ENCODE data around the gene GAL3ST1. TPM values are rescaled to one million over a fixed set of nuclear protein-coding genes. Genes with fewer than 3 reads are reported as not detected.
"Not testable (repeated sequence)": the region's sequence is repeated elsewhere in the genome, so short reads cannot be mapped to it uniquely, and the experiment has no call there.

Gene GAL3ST1
- total RNA-seq, 5 donors from 2014 or later (not counting 1 experiment from before 2014, with no cell fraction given) = 1.1 to 1.5 (median 1.5) TPM; not detected in 2

DNA sequence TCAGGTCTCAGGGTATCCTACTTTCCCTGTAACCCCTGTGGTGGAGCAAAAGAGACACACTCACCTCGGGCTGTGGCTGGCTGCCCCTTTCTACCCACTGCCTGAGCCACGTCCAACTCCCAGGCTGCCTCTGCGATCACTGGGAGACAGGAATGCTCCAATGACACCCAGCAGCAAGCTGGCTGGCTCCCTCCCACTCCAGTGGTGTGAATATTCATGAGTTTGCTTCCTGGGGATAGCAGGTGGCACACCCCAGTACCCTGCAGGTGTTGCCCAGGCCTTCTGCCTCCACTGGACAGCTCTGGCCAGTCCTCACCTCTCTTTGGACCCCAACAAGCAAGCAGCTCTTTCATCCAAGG lies 9.7 kb downstream of the GAL3ST1 start:
- ChIA-PET CTCF (no interaction called here), POLR2A (no interaction called here)
- DNase-seq (no peak), ATAC-seq (replicated peaks in 1 of 4) (no peak)
- Histone ChIP-seq H3K36me3 (ENCODE audit: control insufficient read depth in 2 of 2, extremely low read depth in 1 of 2, insufficient read depth in 1 of 2, low read length in 1 of 2) (no peaks in the 10 kb centered on the region), H3K4me1 (ENCODE audit: control insufficient read depth in 1 of 2, extremely low read depth in 1 of 2, insufficient read depth in 2 of 2, low read length in 2 of 2) (no peaks in the 10 kb centered on the region), H3K27me3 (replicated peaks in 1 of 2; ENCODE audit: control insufficient read depth in 2 of 2, extremely low read depth in 1 of 2, insufficient read depth in 2 of 2, low read length in 1 of 2) (peaks cover 0 to 46% of the 10 kb centered on the region in 2 experiments), H3K4me3 (ENCODE audit: control insufficient read depth in 1 of 2, extremely low read depth in 1 of 2, low read length in 1 of 2) (no peak overlapping the region), H3K27ac (ENCODE audit: low read length) (no peak overlapping the region), H3K9me3 (no peaks in the 10 kb centered on the region)
- WGBS (ENCODE audit: insufficient coverage) = 80% methylated on average over 1 of the region's 3 CpGs
- H3K4me3 Mint-ChIP-seq = no peak overlapping the region
- H3K9me3 Mint-ChIP-seq = no peaks in the 10 kb centered on the region
- peaks cover 4% of the 10 kb centered on the region for H3K36me3 Mint-ChIP-seq
- H3K4me1 Mint-ChIP-seq = no peaks in the 10 kb centered on the region
- peaks cover 6 to 11% of the 10 kb centered on the region in 2 donors for H3K27me3 Mint-ChIP-seq
- H3K27ac Mint-ChIP-seq = no peak overlapping the region

DNA sequence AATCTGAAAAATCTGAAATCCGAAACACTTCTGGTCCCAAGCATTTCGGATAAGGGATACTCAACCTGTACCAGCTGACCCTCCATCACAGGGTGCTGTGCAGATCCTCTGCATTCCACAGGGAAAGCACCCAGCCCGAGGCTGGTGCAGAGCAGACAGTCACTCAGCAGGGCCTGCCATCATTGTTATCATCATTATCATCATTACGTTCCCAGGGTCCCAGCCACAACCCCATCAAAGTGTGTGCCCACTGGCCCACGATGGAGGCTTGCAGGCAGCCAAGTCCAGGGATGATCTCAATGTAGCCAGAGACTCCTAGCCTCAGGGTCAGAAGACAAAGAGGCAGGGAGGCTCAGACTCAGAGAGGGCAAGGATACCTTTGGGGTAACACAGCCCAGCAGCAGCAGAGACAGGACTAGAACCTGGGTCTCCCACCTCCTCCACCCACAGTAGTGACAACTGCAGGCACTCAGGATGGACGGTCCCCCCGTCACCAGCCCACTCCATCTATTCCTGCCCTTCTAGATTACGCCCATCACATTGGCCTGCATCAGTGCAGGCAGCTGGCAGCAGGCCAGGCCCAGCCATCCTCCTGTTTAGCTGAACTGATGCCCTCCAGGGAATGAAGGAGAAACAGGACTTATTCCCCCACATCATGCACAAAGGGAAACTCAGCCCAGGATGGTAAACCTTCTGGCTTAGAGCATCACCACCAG lies 10.3 kb downstream of the GAL3ST1 start:
- DNase-seq (no peak), ATAC-seq (replicated peaks in 1 of 4) (no peak)
- Mint-ChIP-seq H3K4me3 (no peak overlapping the region), H3K36me3 (peaks cover 4% of the 10 kb centered on the region), H3K27ac (no peak overlapping the region), H3K27me3 (peaks cover 3 to 12% of the 10 kb centered on the region in 2 donors), H3K9me3 (no peaks in the 10 kb centered on the region), H3K4me1 (no peaks in the 10 kb centered on the region)
- Histone ChIP-seq H3K27me3 (replicated peaks in 1 of 2; ENCODE audit: control insufficient read depth in 2 of 2, extremely low read depth in 1 of 2, insufficient read depth in 2 of 2, low read length in 1 of 2) (peaks cover 0 to 42% of the 10 kb centered on the region in 2 experiments), H3K4me3 (ENCODE audit: control insufficient read depth in 1 of 2, extremely low read depth in 1 of 2, low read length in 1 of 2) (no peak overlapping the region), H3K27ac (ENCODE audit: low read length) (no peak overlapping the region), H3K36me3 (ENCODE audit: control insufficient read depth in 2 of 2, extremely low read depth in 1 of 2, insufficient read depth in 1 of 2, low read length in 1 of 2) (no peaks in the 10 kb centered on the region), H3K9me3 (no peaks in the 10 kb centered on the region), H3K4me1 (ENCODE audit: control insufficient read depth in 1 of 2, extremely low read depth in 1 of 2, insufficient read depth in 2 of 2, low read length in 2 of 2) (no peaks in the 10 kb centered on the region)
- CTCF ChIA-PET = no interaction called here
- POLR2A ChIA-PET = no interaction called here
- WGBS (ENCODE audit: insufficient coverage) = 76% methylated on average over 7 of the region's 8 CpGs

- H3K27ac ChIP-seq (ENCODE audit: low read length) = no peak overlapping the region
- Mint-ChIP-seq H3K27ac (no peak overlapping the region), H3K27me3 (peaks cover 0 to 3% of the 10 kb centered on the region in 2 donors), H3K36me3 (no peaks in the 10 kb centered on the region), H3K4me1 (no peaks in the 10 kb centered on the region), H3K4me3 (no peak overlapping the region), H3K9me3 (no peaks in the 10 kb centered on the region)
- no peak for ATAC-seq (replicated peaks in 1 of 4)
- H3K4me1 ChIP-seq (ENCODE audit: control insufficient read depth in 1 of 2, extremely low read depth in 1 of 2, insufficient read depth in 2 of 2, low read length in 2 of 2) = no peaks in the 10 kb centered on the region
- H3K27me3 ChIP-seq (replicated peaks in 1 of 2; ENCODE audit: control insufficient read depth in 2 of 2, extremely low read depth in 1 of 2, insufficient read depth in 2 of 2, low read length in 1 of 2) = peaks cover 0 to 37% of the 10 kb centered on the region in 2 experiments
- no peaks in the 10 kb centered on the region for H3K9me3 ChIP-seq
- ChIA-PET POLR2A (no interaction called here), CTCF (no interaction called here)
- no peak for DNase-seq
- H3K36me3 ChIP-seq (ENCODE audit: control insufficient read depth in 2 of 2, extremely low read depth in 1 of 2, insufficient read depth in 1 of 2, low read length in 1 of 2) = no peaks in the 10 kb centered on the region
- no peak overlapping the region for H3K4me3 ChIP-seq (ENCODE audit: control insufficient read depth in 1 of 2, extremely low read depth in 1 of 2, low read length in 1 of 2)
- 72% methylated on average over 3 of the region's 6 CpGs for WGBS (ENCODE audit: insufficient coverage)
These were observed 12.1 kb downstream of the GAL3ST1 start for GRCh38 chr22:30562366-30562765.

GRCh38 chr22:30561402-30562189 lies 12.9 kb downstream of the GAL3ST1 start:
- Mint-ChIP-seq H3K9me3 (no peaks in the 10 kb centered on the region), H3K4me1 (no peaks in the 10 kb centered on the region), H3K36me3 (no peaks in the 10 kb centered on the region), H3K27me3 (peaks cover 0 to 3% of the 10 kb centered on the region in 2 donors), H3K4me3 (no peak overlapping the region), H3K27ac (no peak overlapping the region)
- Histone ChIP-seq H3K27ac (ENCODE audit: low read length) (no peak overlapping the region), H3K36me3 (ENCODE audit: control insufficient read depth in 2 of 2, extremely low read depth in 1 of 2, insufficient read depth in 1 of 2, low read length in 1 of 2) (no peaks in the 10 kb centered on the region), H3K4me3 (ENCODE audit: control insufficient read depth in 1 of 2, extremely low read depth in 1 of 2, low read length in 1 of 2) (no peak overlapping the region), H3K4me1 (ENCODE audit: control insufficient read depth in 1 of 2, extremely low read depth in 1 of 2, insufficient read depth in 2 of 2, low read length in 2 of 2) (no peaks in the 10 kb centered on the region), H3K27me3 (replicated peaks in 1 of 2; ENCODE audit: control insufficient read depth in 2 of 2, extremely low read depth in 1 of 2, insufficient read depth in 2 of 2, low read length in 1 of 2) (peaks cover 0 to 37% of the 10 kb centered on the region in 2 experiments), H3K9me3 (no peaks in the 10 kb centered on the region)
- ATAC-seq (replicated peaks in 1 of 4) = no peak
- DNase-seq = no peak
- ChIA-PET POLR2A (no interaction called here), CTCF (no interaction called here)
- 63% methylated on average over 2 of the region's 10 CpGs for WGBS (ENCODE audit: insufficient coverage)

GRCh38 chr22:30560643-30561202 lies 13.7 kb downstream of the GAL3ST1 start:
- H3K27me3 Mint-ChIP-seq; DNase-seq; H3K4me3 ChIP-seq (ENCODE audit: control insufficient read depth in 1 of 2, extremely low read depth in 1 of 2, low read length in 1 of 2); H3K4me3 Mint-ChIP-seq; H3K9me3 ChIP-seq; H3K36me3 Mint-ChIP-seq; H3K4me1 Mint-ChIP-seq; ATAC-seq (replicated peaks in 1 of 4); POLR2A ChIA-PET; H3K27ac Mint-ChIP-seq; H3K9me3 Mint-ChIP-seq; H3K27ac ChIP-seq (ENCODE audit: low read length); H3K4me1 ChIP-seq (ENCODE audit: control insufficient read depth in 1 of 2, extremely low read depth in 1 of 2, insufficient read depth in 2 of 2, low read length in 2 of 2); H3K36me3 ChIP-seq (ENCODE audit: control insufficient read depth in 2 of 2, extremely low read depth in 1 of 2, insufficient read depth in 1 of 2, low read length in 1 of 2); CTCF ChIA-PET: not testable (repeated sequence)
- WGBS (ENCODE audit: insufficient coverage) = 32% methylated on average over 4 of the region's 11 CpGs
- peaks cover 0 to 33% of the 10 kb centered on the region in 2 experiments for H3K27me3 ChIP-seq (replicated peaks in 1 of 2; ENCODE audit: control insufficient read depth in 2 of 2, extremely low read depth in 1 of 2, insufficient read depth in 2 of 2, low read length in 1 of 2)

GRCh38 chr22:30559889-30560288 lies 14.6 kb downstream of the GAL3ST1 start:
- Mint-ChIP-seq H3K36me3 (no peaks in the 10 kb centered on the region), H3K27me3 (peaks cover 0 to 3% of the 10 kb centered on the region in 2 donors), H3K27ac (no peak overlapping the region), H3K9me3 (no peaks in the 10 kb centered on the region), H3K4me1 (no peaks in the 10 kb centered on the region), H3K4me3 (no peak overlapping the region)
- no peaks in the 10 kb centered on the region for H3K4me1 ChIP-seq (ENCODE audit: control insufficient read depth in 1 of 2, extremely low read depth in 1 of 2, insufficient read depth in 2 of 2, low read length in 2 of 2)
- H3K9me3 ChIP-seq = no peaks in the 10 kb centered on the region
- DNase-seq (no peak), ATAC-seq (replicated peaks in 1 of 4) (no peak)
- no peaks in the 10 kb centered on the region for H3K36me3 ChIP-seq (ENCODE audit: control insufficient read depth in 2 of 2, extremely low read depth in 1 of 2, insufficient read depth in 1 of 2, low read length in 1 of 2)
- 93% methylated on average over 3 of the region's 6 CpGs for WGBS (ENCODE audit: insufficient coverage)
- no peak overlapping the region for H3K4me3 ChIP-seq (ENCODE audit: control insufficient read depth in 1 of 2, extremely low read depth in 1 of 2, low read length in 1 of 2)
- H3K27me3 ChIP-seq (replicated peaks in 1 of 2; ENCODE audit: control insufficient read depth in 2 of 2, extremely low read depth in 1 of 2, insufficient read depth in 2 of 2, low read length in 1 of 2) = peaks cover 0 to 29% of the 10 kb centered on the region in 2 experiments
- ChIA-PET POLR2A (no interaction called here), CTCF (interaction anchor here in 1 of 2 donors (0.5 kb wide), 1 partner anchor 35 kb away, joined by 6 read pairs; no protein-coding TSS in a partner anchor)
- no peak overlapping the region for H3K27ac ChIP-seq (ENCODE audit: low read length)

All from T-cell (primary cell).